ENCODE data around the gene SOCS3.
A peak's percentile ranks its signal among the peaks of the same experiment; 100 is the strongest.
"Not testable (repeated sequence)": the region's sequence is repeated elsewhere in the genome, so short reads cannot be mapped to it uniquely, and the experiment has no call there.

The SOCS3 gene

GRCh38 chr17:78329263-78330059 lies 30.4 kb downstream of the SOCS3 start:
- DNase-seq (ENCODE audit: low spot score) = peak; percentile 52

GRCh38 chr17:78327880-78328279 lies 32.0 kb downstream of the SOCS3 start:
- no peak for DNase-seq (ENCODE audit: low spot score)

- DNase-seq (ENCODE audit: low spot score) = no peak
Measured at GRCh38 chr17:78325076-78325687, 34.7 kb downstream of the SOCS3 start.

GRCh38 chr17:78324391-78325075 lies 35.3 kb downstream of the SOCS3 start:
- DNase-seq (ENCODE audit: low spot score) = no peak

GRCh38 chr17:78323826-78324390 lies 36.0 kb downstream of the SOCS3 start:
- no peak for DNase-seq (ENCODE audit: low spot score)

- no peak for DNase-seq (ENCODE audit: low spot score)
Measured at GRCh38 chr17:78322858-78323455, 36.9 kb downstream of the SOCS3 start.

GRCh38 chr17:78322327-78322857 lies 37.5 kb downstream of the SOCS3 start:
- DNase-seq (ENCODE audit: low spot score) = no peak

GRCh38 chr17:78318843-78319242 lies 41.0 kb downstream of the SOCS3 start:
- DNase-seq (ENCODE audit: low spot score) = no peak

GRCh38 chr17:78318407-78318806 lies 41.5 kb downstream of the SOCS3 start:
- no peak for DNase-seq (ENCODE audit: low spot score)

- no peak for DNase-seq (ENCODE audit: low spot score)
Measured at GRCh38 chr17:78317794-78318400, 42.0 kb downstream of the SOCS3 start.

- DNase-seq (ENCODE audit: low spot score) = no peak
Measured at GRCh38 chr17:78316867-78317789, 42.7 kb downstream of the SOCS3 start.

GRCh38 chr17:78316115-78316866 lies 43.6 kb downstream of the SOCS3 start:
- no peak for DNase-seq (ENCODE audit: low spot score)

- DNase-seq (ENCODE audit: low spot score) = peak; percentile 45
Measured at GRCh38 chr17:78315355-78316114, 44.3 kb downstream of the SOCS3 start.

GRCh38 chr17:78314683-78315354 lies 45.1 kb downstream of the SOCS3 start:
- no peak for DNase-seq (ENCODE audit: low spot score)

- DNase-seq (ENCODE audit: low spot score) = peak; percentile 80
Measured at GRCh38 chr17:78313735-78314648, 45.9 kb downstream of the SOCS3 start.

- not testable (repeated sequence) for DNase-seq (ENCODE audit: low spot score)
Measured at GRCh38 chr17:78309659-78310255, 50.1 kb downstream of the SOCS3 start.

Measured in activated CD4-positive, alpha-beta T cell treated with anti-CD3 and anti-CD28 coated beads, Interleukin-2, Interleukin-4, amounts not matched to agents 100 ng/mL and 50 ng/mL, durations not matched to agents 16 hours and 8 hours (primary cell).